ENCODE measurements around the gene HAS3.

HAS3 gene

DNA sequence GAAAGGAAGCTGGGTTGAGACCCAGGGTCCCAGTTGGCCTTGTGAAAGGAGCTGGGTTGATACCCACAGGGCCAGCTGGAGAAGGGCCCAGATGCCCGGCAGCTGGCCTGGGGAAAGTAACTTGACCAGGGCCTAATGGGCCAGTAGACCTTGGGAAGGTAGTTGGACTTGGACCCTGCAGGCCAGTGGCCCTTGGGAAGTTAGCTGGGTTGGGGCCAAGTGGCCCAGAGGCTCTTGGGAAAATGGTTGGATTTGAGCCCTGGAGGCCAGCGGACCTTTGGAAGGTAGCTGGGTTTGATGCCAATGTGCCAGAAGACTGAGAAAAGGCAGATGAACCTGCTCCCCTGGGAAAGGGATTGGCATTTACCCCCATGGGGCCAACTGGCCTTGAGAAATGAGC, 13.5 kb downstream of the HAS3 start:
- Histone ChIP-seq H3K27me3 (ENCODE audit: insufficient read depth, poor library complexity, severe bottlenecking) (no peaks in the 10 kb centered on the region), H3K4me3 (replicated peaks; ENCODE audit: insufficient read depth, low read length) (no peak overlapping the region), H3K27ac (replicated peaks) (no peak overlapping the region)
- no peak for DNase-seq (ENCODE audit: low read depth in 1 of 2, low spot score in 1 of 2)
- TF ChIP-seq SPI1 (IDR thresholded peaks at IDR 0.05; ENCODE audit: borderline replicate concordance, low read depth) (no peak), GABPA (IDR thresholded peaks at IDR 0.05; ENCODE audit: low read depth) (no peak)
- TF ChIP-seq, protein P1, sequence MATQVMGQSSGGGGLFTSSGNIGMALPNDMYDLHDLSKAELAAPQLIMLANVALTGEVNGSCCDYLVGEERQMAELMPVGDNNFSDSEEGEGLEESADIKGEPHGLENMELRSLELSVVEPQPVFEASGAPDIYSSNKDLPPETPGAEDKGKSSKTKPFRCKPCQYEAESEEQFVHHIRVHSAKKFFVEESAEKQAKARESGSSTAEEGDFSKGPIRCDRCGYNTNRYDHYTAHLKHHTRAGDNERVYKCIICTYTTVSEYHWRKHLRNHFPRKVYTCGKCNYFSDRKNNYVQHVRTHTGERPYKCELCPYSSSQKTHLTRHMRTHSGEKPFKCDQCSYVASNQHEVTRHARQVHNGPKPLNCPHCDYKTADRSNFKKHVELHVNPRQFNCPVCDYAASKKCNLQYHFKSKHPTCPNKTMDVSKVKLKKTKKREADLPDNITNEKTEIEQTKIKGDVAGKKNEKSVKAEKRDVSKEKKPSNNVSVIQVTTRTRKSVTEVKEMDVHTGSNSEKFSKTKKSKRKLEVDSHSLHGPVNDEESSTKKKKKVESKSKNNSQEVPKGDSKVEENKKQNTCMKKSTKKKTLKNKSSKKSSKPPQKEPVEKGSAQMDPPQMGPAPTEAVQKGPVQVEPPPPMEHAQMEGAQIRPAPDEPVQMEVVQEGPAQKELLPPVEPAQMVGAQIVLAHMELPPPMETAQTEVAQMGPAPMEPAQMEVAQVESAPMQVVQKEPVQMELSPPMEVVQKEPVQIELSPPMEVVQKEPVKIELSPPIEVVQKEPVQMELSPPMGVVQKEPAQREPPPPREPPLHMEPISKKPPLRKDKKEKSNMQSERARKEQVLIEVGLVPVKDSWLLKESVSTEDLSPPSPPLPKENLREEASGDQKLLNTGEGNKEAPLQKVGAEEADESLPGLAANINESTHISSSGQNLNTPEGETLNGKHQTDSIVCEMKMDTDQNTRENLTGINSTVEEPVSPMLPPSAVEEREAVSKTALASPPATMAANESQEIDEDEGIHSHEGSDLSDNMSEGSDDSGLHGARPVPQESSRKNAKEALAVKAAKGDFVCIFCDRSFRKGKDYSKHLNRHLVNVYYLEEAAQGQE (IDR thresholded peaks at IDR 0.05; ENCODE audit: insufficient replicate concordance, low read depth), result no peak

DNA sequence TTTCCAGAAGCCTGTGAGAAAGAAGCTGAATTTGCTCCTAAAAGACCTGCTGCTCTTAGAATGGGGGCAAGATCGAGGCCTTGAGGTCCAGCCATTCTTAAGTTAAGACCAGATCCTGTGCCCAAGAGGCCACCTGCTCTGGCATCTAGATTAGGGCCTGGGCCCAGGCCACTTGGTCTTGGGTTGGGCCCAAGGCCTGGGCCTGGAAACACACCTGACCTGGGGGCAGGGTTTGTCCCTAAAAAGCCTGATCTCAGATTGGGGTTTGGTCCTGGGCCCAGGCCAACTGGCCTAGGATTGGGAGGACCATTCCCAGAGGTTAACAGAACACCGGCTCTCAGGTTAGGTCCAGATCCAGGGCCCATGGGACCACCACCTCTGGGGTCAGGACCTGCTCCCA, 14.1 kb downstream of the HAS3 start:
- Histone ChIP-seq H3K4me3 (replicated peaks; ENCODE audit: insufficient read depth, low read length) (no peak overlapping the region), H3K27me3 (ENCODE audit: insufficient read depth, poor library complexity, severe bottlenecking) (no peaks in the 10 kb centered on the region), H3K27ac (replicated peaks) (no peak overlapping the region)
- TF ChIP-seq, protein P2, sequence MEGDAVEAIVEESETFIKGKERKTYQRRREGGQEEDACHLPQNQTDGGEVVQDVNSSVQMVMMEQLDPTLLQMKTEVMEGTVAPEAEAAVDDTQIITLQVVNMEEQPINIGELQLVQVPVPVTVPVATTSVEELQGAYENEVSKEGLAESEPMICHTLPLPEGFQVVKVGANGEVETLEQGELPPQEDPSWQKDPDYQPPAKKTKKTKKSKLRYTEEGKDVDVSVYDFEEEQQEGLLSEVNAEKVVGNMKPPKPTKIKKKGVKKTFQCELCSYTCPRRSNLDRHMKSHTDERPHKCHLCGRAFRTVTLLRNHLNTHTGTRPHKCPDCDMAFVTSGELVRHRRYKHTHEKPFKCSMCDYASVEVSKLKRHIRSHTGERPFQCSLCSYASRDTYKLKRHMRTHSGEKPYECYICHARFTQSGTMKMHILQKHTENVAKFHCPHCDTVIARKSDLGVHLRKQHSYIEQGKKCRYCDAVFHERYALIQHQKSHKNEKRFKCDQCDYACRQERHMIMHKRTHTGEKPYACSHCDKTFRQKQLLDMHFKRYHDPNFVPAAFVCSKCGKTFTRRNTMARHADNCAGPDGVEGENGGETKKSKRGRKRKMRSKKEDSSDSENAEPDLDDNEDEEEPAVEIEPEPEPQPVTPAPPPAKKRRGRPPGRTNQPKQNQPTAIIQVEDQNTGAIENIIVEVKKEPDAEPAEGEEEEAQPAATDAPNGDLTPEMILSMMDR (IDR thresholded peaks at IDR 0.05; ENCODE audit: insufficient read depth, low read length), result no peak
- TF ChIP-seq POLR2AphosphoS5 (IDR thresholded peaks at IDR 0.05; ENCODE audit: low read depth) (no peak), SPI1 (IDR thresholded peaks at IDR 0.05; ENCODE audit: borderline replicate concordance, low read depth) (no peak), GABPA (IDR thresholded peaks at IDR 0.05; ENCODE audit: low read depth) (no peak)
- TF ChIP-seq, protein P1 (IDR thresholded peaks at IDR 0.05; ENCODE audit: insufficient replicate concordance, low read depth), result no peak
- no peak for DNase-seq (ENCODE audit: low read depth in 1 of 2, low spot score in 1 of 2)

DNA sequence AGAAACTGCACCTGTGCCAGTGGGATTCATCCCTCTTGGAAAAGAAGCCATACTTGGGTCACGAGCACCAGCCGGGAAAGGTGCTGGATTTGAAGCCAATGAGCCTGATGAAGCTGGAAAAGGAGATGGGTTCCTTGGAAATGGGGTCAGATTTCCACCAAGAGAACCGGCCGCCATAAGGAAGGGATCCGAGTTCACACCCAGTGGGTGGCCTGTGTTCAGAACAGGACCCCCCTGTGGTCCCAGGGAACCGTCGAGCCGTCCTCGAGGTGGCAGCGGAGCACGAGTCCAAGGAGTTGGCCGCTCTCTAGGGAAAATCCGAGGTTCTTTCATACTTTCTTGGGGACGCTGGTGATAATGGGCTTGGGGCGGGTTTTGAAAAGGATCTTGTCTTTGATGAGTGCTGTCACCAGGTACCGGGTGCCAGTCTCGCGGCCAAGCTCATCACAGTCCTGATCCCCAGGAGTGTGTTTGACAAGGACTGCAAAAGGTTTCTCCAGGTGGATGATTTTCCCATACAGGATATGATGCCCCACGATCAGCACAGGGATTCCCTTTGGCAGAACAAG, 14.7 kb downstream of the HAS3 start:
- TF ChIP-seq POLR2AphosphoS5 (IDR thresholded peaks at IDR 0.05; ENCODE audit: low read depth) (no peak), SPI1 (IDR thresholded peaks at IDR 0.05; ENCODE audit: borderline replicate concordance, low read depth) (no peak), GABPA (IDR thresholded peaks at IDR 0.05; ENCODE audit: low read depth) (no peak)
- TF ChIP-seq, protein P2 (IDR thresholded peaks at IDR 0.05; ENCODE audit: insufficient read depth, low read length), result no peak
- TF ChIP-seq, protein P1 (IDR thresholded peaks at IDR 0.05; ENCODE audit: insufficient replicate concordance, low read depth), result no peak
- no peak for DNase-seq (ENCODE audit: low read depth in 1 of 2, low spot score in 1 of 2)
- H3K4me3 ChIP-seq (replicated peaks; ENCODE audit: insufficient read depth, low read length), result no peak overlapping the region
- H3K27ac ChIP-seq (replicated peaks), result no peak overlapping the region
- no peaks in the 10 kb centered on the region for H3K27me3 ChIP-seq (ENCODE audit: insufficient read depth, poor library complexity, severe bottlenecking)
